Inferior parietal cortex (tissue), 1 donor: ENCODE measurements around the gene IFNGR2.
"Not testable (repeated sequence)": the region's sequence is repeated elsewhere in the genome, so short reads cannot be mapped to it uniquely, and the experiment has no call there.

Experiments used
- DNase-seq: peaks from one replicate; pipeline ENCODE4 v3.0.0-alpha.2; 2016; ENCODE audit errors: extremely low spot score

The IFNGR2 gene

DNA sequence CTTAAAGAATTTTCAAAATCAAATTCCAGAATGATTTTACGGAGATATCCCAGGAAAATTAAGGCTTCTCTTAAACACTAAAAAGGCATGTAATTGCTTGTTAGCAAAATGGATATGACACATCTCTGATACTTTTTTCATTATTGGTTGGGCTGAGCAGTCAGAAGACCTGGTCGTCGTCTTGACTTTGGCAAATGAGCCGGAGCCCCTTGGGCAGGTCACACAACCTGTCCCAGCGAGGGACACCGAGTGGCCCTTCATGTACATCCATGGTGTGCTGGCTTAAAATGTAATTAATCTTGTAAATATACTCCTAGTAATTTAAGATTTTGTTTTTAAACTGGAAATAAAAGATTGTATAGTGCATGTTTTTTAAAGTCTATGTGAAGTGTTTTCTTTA is 33.9 kb downstream of the IFNGR2 start:
- DNase-seq = no peak

- DNase-seq = no peak
These were observed 38.6 kb downstream of the IFNGR2 start for GRCh38 chr21:33441489-33442477.

- DNase-seq = no peak
These were observed 40.0 kb downstream of the IFNGR2 start for GRCh38 chr21:33443194-33443593.

DNA sequence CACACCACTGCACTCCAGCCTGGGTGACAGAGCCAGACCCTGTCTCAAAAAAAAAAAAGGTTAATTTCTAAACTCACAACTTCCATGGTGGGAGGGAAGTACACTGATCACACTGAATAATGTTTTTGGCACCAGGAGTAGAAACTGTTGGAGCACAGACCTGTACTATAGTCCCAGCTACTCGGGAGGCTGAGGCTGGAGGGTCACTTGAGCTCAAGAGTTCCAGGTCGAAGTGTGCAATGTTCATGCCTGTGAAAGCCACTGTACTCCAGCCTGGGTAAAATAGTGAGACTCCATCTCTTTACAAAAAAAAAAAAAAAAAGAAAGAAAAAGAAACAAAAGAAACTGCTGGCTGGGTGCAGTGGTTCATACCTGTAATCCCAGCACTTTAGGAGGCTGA is 41.3 kb downstream of the IFNGR2 start:
- DNase-seq = no peak

GRCh38 chr21:33446620-33447019 is 43.4 kb downstream of the IFNGR2 start:
- not testable (repeated sequence) for DNase-seq

DNA sequence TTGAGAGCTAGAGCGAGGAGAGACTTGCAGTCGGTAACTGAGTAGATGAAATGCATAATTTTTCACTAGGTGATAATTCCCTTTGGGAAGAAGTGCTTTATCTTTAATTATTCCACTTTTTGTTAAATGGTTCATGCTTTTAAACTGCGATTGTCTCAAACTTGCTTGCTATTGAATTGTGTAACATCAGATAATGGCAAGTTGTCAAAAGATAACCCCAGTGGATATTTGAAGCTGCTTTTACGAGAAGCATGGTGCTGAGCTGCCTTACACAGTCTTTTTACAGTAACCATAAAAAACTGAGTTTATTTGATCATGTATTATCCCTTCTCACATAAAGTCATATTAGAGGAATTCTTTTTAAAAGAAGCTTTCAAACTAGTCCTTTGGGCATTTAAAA is 46.4 kb downstream of the IFNGR2 start:
- DNase-seq = no peak

- no peak for DNase-seq
These were observed 48.4 kb downstream of the IFNGR2 start for GRCh38 chr21:33451634-33452071.

DNA sequence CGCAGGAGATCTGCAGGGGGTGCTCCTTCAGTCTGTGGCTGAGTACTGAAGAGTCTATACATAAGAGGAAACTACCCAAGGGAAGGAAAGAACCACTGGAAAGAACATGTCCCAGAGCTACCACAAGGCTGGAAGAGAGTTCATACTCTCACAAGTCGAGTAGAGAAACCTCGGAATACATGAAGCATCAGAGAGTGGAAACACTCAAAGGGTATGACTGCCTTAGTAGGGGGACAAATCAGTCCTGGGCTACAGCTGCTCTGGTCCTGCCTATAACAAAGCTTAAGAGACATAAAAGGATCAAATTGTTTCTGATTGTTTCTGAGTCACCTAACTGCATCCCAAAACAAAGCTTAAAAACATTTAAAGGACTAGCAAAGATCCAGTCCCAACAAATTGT is 49.1 kb downstream of the IFNGR2 start:
- no peak for DNase-seq

DNA sequence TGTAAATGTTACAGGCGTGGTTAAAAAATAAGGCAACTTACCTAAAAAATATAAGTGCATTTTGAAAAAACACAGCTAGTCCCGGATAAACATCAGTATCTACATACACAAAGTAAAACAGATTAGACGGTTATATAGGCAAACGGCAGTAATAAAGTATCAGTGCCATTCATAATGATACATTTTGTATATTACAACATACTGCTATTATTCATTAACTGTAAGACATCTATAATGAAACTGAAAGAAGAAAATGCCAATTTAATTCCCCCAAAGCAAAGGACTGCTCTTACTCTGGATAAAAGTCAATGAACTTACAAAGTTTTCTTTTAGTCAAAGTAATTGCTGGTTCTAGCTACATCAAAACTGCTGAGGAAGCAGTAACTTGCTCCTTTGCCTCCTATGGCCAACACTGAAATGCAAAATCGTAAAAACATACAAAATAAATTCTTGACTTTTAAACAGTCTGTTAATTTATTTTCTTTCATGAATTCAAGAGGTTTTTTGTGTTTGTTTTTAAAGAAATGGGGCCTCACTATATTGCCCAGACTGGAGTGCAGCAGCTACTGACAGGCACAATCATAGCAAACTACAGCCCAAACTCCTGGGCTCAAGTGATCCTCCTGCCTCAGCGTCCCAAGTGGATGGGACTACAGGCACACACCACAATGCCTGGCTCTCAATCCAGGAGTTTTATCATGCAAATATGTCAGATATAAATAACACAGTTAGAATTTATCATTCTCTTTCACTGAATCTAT is 52.7 kb downstream of the IFNGR2 start:
- DNase-seq = no peak

- DNase-seq = no peak
These were observed 55.6 kb downstream of the IFNGR2 start for GRCh38 chr21:33458861-33459260.

- no peak for DNase-seq
These were observed 58.5 kb downstream of the IFNGR2 start for GRCh38 chr21:33461538-33462250.

DNA sequence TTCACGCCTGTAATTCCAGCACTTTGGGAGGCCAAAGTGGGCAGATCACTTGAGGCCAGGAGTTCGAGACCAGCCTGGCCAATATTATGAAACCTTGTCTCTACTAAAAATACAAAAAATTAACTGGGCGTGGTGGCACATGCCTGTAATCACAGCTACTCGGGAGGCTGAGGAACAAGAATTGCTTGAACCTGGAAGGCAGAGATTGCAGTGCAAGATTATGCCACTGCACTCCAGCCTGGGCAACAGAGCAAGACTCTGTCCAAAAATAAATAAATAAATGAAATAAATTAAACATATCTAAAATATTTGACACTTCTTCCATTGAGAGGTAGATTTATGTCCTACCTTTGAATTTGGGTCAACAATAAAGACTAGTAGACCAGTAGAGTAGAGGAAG is 66.0 kb downstream of the IFNGR2 start:
- not testable (repeated sequence) for DNase-seq

GRCh38 chr21:33470701-33471100 is 67.5 kb downstream of the IFNGR2 start:
- DNase-seq = no peak

- DNase-seq = no peak
These were observed 70.1 kb downstream of the IFNGR2 start for GRCh38 chr21:33473344-33473743.

- DNase-seq = no peak
These were observed 73.9 kb downstream of the IFNGR2 start for GRCh38 chr21:33477066-33477465.

DNA sequence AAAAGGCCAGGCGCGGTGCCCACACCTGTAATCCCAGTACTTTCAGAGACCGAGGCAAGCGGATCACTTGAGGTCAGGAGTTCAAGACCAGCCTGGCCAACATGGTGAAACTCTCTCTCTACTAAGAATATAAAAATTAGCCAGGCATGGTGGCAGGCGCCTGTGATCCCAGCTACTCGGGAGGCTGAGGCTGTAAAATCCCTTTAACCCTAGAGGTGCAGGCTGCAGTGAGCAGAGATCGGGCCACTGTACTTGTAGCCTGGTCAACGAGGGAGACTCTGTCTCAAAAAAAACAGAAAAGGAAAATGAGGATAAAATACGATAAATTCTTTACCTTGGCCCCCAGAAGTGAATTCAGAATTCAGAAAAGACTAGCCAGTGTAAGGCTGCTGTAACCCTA is 75.0 kb downstream of the IFNGR2 start:
- DNase-seq = no peak

DNA sequence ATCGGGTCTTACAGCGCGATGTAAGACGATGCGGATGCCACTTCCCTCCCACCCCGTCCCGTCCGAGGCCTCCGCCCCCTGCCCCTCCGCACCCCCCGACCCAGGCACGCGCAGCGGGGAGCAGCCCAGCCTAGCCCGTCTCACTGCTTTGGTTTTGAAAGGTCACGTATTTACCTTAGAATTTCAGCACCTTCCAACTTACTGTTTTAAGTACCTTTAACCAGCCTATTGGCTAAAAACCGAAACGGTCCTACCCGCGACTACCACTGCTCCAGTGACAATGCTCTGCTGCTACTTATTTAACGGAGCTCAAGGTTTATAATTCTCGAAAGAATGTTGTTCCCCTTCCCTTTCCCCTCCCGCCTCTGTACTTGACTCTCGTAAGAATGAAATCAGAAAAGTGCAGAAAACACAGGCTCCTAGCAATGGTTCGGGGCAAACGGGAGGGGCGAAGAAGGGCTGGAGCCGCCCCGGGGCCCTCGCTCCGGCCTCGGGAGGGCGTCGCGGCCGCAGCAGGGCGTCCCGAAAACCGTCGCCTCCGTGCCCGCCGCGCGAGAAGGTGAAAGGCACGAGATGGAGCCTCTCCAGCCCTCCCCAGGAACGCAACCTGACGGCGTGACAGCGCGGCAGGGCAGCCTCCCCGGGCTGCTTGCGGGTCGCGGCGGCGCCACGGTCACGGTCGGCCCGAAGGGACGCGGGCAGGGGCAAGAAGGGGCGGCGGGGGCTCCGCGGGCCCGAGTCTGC is 75.9 kb downstream of the IFNGR2 start:
- DNase-seq = peak; percentile 27

GRCh38 chr21:33479679-33480480 is 76.7 kb downstream of the IFNGR2 start, which contains the start of gene TMEM50B:
TMEM50B (minus strand) TSS chr21:33479974; CDS start chr21:33468885, 11,089 bp downstream.
- peak; percentile 89 for DNase-seq

DNA sequence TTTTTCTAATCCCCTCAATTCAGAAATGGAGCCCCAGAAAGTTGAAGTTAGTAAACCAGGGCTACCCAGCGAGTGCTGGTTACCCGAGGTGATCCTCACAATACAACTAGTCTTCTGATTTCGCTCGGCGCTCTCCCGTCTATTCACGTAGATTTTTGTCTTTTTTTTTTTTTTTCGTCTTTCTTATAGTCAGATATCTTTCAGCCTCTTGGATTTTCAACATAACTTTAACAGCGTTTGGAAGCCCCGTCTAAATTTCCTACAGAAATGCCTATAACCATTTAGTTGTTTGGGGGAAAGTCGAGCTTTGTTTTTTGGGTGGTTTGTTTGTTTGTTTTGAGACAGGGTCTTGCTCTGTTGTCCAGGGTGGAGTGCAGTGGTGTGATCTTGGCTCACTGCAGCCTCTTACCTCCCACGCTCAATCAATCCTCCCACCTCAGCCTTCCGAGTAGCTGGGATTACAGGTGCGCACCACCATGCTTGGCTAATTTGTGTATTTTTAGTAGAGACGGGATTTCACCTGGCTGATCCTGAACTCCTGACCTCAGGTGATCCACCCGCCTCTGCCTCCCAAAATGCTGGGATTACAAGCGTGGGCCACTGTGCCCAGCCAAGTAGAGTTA is 77.4 kb downstream of the IFNGR2 start:
- no peak for DNase-seq
